Mucosa of rectum (tissue), 2 donors: Measurements from ENCODE around the gene TRIM65.
"Not testable (repeated sequence)": the region's sequence is repeated elsewhere in the genome, so short reads cannot be mapped to it uniquely, and the experiment has no call there.

Experiments used
- H3K27ac ChIP-seq, 2 donors: one replicate each; pipeline ENCODE4 v1.7.0; 2013; ENCODE audit warnings: inconsistent platforms in 2 of 2, low read depth in 2 of 2, low read length in 2 of 2
- H3K27me3 ChIP-seq, 2 donors: one replicate each; pipeline ENCODE4 v1.7.0; 2013; ENCODE audit warnings: low read length in 2 of 2; ENCODE audit not compliant: control insufficient read depth in 2 of 2, insufficient read depth in 2 of 2
- H3K36me3 ChIP-seq, 2 donors: one replicate each; pipeline ENCODE4 v1.7.0; 2013; ENCODE audit warnings: low read length in 2 of 2; ENCODE audit not compliant: control insufficient read depth in 2 of 2, insufficient read depth in 2 of 2
- H3K4me1 ChIP-seq, 2 donors: one replicate each; pipeline ENCODE4 v1.7.0; 2013; ENCODE audit warnings: low read length in 2 of 2, mild to moderate bottlenecking in 1 of 2; ENCODE audit not compliant: control insufficient read depth in 2 of 2, insufficient read depth in 2 of 2
- H3K4me3 ChIP-seq, 2 donors: one replicate each; pipeline ENCODE4 v1.7.0; 2013; ENCODE audit warnings: low read length in 2 of 2
- H3K9ac ChIP-seq, 2 donors: one replicate each; pipeline ENCODE4 v1.7.0; 2013; ENCODE audit warnings: low read length in 2 of 2, low read depth in 1 of 2, mild to moderate bottlenecking in 1 of 2
- H3K9me3 ChIP-seq, 2 donors: one replicate each; pipeline ENCODE4 v1.7.0; 2013; ENCODE audit warnings: low read length in 2 of 2; ENCODE audit not compliant: control insufficient read depth in 2 of 2
- donor health status: healthy.
- donor health status: Normal muscosa, but diverticular disease.

Gene TRIM65

GRCh38 chr17:75875940-75876189, 20.9 kb downstream of the TRIM65 start:
- peaks cover 40% of the 10 kb centered on the region in 2 donors for H3K4me1 ChIP-seq
- H3K36me3 ChIP-seq, result peaks cover 5 to 7% of the 10 kb centered on the region in 2 donors
- H3K9me3 ChIP-seq, result no peaks in the 10 kb centered on the region
- H3K4me3 ChIP-seq, result peak overlapping the region; percentile 84 to 85
- H3K27me3 ChIP-seq, result no peaks in the 10 kb centered on the region
- H3K9ac ChIP-seq, result peak overlapping the region; percentile 66 to 87
- H3K27ac ChIP-seq, result peak overlapping the region; percentile 95 to 97

GRCh38 chr17:75875182-75875939, 21.4 kb downstream of the TRIM65 start:
- peak overlapping the region; percentile 95 to 97 for H3K27ac ChIP-seq
- no peaks in the 10 kb centered on the region for H3K27me3 ChIP-seq
- no peaks in the 10 kb centered on the region for H3K9me3 ChIP-seq
- peak overlapping the region; percentile 84 to 85 for H3K4me3 ChIP-seq
- H3K9ac ChIP-seq, result peak overlapping the region; percentile 66 to 87
- peaks cover 40 to 43% of the 10 kb centered on the region in 2 donors for H3K4me1 ChIP-seq
- H3K36me3 ChIP-seq, result peaks cover 5 to 7% of the 10 kb centered on the region in 2 donors

GRCh38 chr17:75874323-75875181, 22.2 kb downstream of the TRIM65 start:
- Histone ChIP-seq H3K27me3 (no peaks in the 10 kb centered on the region), H3K4me1 (peaks cover 41 to 46% of the 10 kb centered on the region in 2 donors), H3K4me3 (no peak overlapping the region), H3K27ac (peak overlapping the region; percentile 95 to 97), H3K9me3 (no peaks in the 10 kb centered on the region), H3K9ac (no peak overlapping the region), H3K36me3 (peaks cover 5 to 7% of the 10 kb centered on the region in 2 donors)

GRCh38 chr17:75873587-75874322, 23.0 kb downstream of the TRIM65 start:
- Histone ChIP-seq H3K27me3 (no peaks in the 10 kb centered on the region), H3K27ac (peak overlapping the region; percentile 89 to 90), H3K36me3 (peaks cover 5 to 7% of the 10 kb centered on the region in 2 donors), H3K9ac (peak overlapping the region in 1 of 2 donors; percentile 60), H3K4me3 (no peak overlapping the region), H3K9me3 (no peaks in the 10 kb centered on the region), H3K4me1 (peaks cover 42 to 52% of the 10 kb centered on the region in 2 donors)

- H3K9ac ChIP-seq, result peak overlapping the region; percentile 56 to 60
- no peak overlapping the region for H3K4me3 ChIP-seq
- peaks cover 42 to 52% of the 10 kb centered on the region in 2 donors for H3K4me1 ChIP-seq
- no peaks in the 10 kb centered on the region for H3K9me3 ChIP-seq
- H3K27me3 ChIP-seq, result no peaks in the 10 kb centered on the region
- H3K27ac ChIP-seq, result peak overlapping the region; percentile 89 to 90
- H3K36me3 ChIP-seq, result peaks cover 5 to 7% of the 10 kb centered on the region in 2 donors
Measured at GRCh38 chr17:75872434-75873351, 24.1 kb downstream of the TRIM65 start.

GRCh38 chr17:75870228-75870627, 26.5 kb downstream of the TRIM65 start:
- H3K4me3 ChIP-seq, H3K9ac ChIP-seq, H3K9me3 ChIP-seq, H3K36me3 ChIP-seq, H3K27me3 ChIP-seq: not testable (repeated sequence)
- H3K4me1 ChIP-seq, result peaks cover 20 to 32% of the 10 kb centered on the region in 2 donors
- H3K27ac ChIP-seq, result peak overlapping the region; percentile 78 to 79

GRCh38 chr17:75869282-75870141, 27.2 kb downstream of the TRIM65 start:
- Histone ChIP-seq H3K9ac (peak overlapping the region in 1 of 2 donors; percentile 56), H3K9me3 (no peaks in the 10 kb centered on the region), H3K27me3 (no peaks in the 10 kb centered on the region), H3K4me1 (peaks cover 22 to 37% of the 10 kb centered on the region in 2 donors), H3K36me3 (peaks cover 2 to 7% of the 10 kb centered on the region in 2 donors), H3K4me3 (peak overlapping the region in 1 of 2 donors; percentile 1), H3K27ac (peak overlapping the region; percentile 78 to 79)

- H3K4me3 ChIP-seq, H3K9me3 ChIP-seq, H3K27me3 ChIP-seq, H3K36me3 ChIP-seq, H3K9ac ChIP-seq: not testable (repeated sequence)
- Histone ChIP-seq H3K4me1 (peaks cover 25 to 41% of the 10 kb centered on the region in 2 donors), H3K27ac (peak overlapping the region; percentile 78 to 79)
Measured at GRCh38 chr17:75868730-75869281, 27.9 kb downstream of the TRIM65 start.
